AG09319 (cell line): Measurements from ENCODE around the gene SORBS1.

ENCODE experiments used
- DNase-seq: peaks from one replicate; pipeline ENCODE4 v3.0.0-alpha.2; 2010; ENCODE audit warnings: low read depth; ENCODE audit errors: extremely low read depth
- TF ChIP-seq, protein P1 (sequence below): IDR thresholded peaks from 2 replicates; pipeline ENCODE4 v1.5.1; 2011; ENCODE audit warnings: low read depth, mild to moderate bottlenecking, inconsistent platforms, low read length, moderate library complexity

SORBS1 gene

DNA sequence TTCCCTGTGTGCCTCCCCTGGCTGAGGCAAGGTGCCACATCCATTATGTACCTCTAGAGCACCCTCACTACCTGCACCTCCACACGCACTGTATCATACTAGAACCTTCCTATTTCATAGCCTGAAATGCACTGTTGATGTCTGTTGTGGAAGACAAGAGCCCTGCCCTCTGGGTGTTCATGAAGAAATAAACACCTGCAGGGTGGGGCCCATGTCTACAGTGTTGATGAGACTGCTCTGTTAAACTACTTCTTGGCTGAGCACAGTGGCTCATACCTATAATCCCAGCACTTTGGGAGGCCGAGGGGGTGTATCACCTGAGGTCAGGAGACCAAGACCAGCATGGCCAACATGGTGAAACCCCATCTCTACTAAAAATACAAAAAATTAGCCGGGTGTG, 14.0 kb downstream of the SORBS1 start:
- DNase-seq: no peak
- TF ChIP-seq, protein P1, sequence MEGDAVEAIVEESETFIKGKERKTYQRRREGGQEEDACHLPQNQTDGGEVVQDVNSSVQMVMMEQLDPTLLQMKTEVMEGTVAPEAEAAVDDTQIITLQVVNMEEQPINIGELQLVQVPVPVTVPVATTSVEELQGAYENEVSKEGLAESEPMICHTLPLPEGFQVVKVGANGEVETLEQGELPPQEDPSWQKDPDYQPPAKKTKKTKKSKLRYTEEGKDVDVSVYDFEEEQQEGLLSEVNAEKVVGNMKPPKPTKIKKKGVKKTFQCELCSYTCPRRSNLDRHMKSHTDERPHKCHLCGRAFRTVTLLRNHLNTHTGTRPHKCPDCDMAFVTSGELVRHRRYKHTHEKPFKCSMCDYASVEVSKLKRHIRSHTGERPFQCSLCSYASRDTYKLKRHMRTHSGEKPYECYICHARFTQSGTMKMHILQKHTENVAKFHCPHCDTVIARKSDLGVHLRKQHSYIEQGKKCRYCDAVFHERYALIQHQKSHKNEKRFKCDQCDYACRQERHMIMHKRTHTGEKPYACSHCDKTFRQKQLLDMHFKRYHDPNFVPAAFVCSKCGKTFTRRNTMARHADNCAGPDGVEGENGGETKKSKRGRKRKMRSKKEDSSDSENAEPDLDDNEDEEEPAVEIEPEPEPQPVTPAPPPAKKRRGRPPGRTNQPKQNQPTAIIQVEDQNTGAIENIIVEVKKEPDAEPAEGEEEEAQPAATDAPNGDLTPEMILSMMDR: no peak

DNA sequence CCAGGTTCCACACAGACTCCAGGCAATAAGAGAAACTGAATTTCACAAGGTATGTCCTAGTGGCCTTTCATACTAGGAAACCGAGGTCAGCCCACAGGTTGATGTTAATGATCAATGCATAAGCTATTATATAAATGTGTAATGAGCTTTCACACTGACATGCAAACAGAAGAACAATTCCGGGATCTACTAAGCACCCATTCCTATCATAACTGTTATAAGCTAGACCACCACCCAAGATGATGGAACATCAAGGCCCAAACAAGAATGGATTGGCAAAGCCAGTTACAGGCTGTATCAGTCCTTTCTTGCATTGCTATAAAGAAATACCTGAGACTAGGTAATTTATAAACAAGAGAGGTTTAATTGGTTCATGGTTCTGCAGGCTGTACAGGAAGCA, 15.2 kb downstream of the SORBS1 start:
- DNase-seq: no peak

DNA sequence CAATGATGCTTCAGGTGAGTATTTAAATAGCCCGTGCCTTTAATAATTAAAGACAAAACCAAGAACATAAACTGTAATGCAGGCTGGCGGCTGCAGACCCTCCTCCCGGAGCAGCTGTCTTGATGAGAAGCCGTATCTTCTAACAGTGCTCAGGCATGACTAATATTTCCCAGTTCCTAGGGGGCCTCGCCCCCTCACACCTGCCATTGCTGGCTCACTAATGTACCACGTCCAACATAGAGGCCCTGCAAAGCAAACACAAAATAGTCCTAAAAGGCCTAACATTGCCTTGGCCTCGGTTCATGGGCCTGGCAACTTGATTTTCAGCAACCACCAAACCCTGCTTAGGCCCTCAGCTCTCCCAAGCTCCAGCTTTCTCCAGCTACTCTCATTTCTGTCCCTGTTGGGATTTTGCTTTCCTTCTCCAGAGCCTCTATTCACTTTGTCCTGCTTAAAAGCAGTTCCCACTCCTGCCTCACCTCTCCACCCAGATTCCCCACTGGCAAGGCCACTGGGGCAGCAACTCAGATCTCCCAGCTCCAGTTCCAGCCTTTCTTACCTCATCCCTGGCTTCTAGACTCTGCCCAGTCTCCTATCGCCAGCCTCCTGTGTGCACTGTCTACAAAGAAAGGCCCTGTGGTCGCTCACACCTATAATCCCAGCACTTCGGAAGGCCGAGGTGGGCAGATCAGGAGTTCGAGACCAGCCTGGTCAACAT, 16.2 kb downstream of the SORBS1 start:
- no peak for DNase-seq
- TF ChIP-seq, protein P1: no peak

More for the DNA sequence above, 15.2 kb downstream of the SORBS1 start:
- TF ChIP-seq, protein P1: no peak

DNA sequence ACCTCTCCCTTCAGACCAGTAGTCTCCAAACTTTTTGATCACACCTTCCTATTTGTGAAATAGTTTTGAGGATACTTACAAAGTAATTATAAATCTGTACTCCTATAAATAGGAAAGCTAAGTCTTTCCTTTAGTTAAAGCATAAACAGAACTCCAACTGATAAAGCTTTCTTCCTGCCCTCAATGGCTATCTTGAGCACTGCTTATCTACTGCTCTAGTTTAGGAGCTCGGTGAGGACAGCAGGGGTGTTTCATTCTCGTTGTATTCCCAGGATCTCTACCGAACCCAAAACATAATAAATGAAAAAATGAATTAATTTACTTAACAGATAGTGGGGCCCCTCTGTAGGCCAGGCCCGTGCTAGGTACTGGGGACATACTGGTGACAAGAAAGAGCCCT, 17.7 kb downstream of the SORBS1 start:
- TF ChIP-seq, protein P1: no peak
- DNase-seq: no peak

DNA sequence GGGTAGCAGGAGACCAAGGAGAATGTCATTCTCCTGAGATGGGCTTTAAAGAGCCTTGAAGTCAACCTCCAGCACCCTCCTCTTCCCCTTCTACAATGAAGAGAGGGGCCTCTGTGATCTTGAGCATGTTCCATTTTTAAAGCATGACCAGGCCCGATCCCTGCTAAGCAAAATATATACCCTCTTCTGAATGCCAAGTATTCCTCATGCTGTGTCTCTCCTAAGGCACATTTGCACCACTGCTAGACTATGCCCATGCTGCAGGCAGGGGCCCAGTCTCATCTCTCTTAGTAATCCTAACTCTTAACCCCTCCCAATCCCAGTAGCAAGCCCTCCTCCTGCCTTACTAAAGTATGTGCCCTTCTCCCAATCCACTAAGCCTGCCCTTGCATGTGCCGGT, 18.4 kb downstream of the SORBS1 start:
- DNase-seq: no peak
- TF ChIP-seq, protein P1: no peak

- TF ChIP-seq, protein P1: no peak
- no peak for DNase-seq
Observed at GRCh38 chr10:95542330-95542729, 18.8 kb downstream of the SORBS1 start.

- no peak for DNase-seq
- TF ChIP-seq, protein P1: no peak
Observed at GRCh38 chr10:95540514-95541052, 20.6 kb downstream of the SORBS1 start.
